Amygdala (tissue), 56 donors: ENCODE results near the gene HSPB8.
"Not testable (repeated sequence)": the region's sequence is repeated elsewhere in the genome, so short reads cannot be mapped to it uniquely, and the experiment has no call there.

Experiments used
- DNase-seq, 56 donors: peaks; one replicate each; lab custom pipeline; 2025; lab: John Stamatoyannopoulos, UW

HSPB8 gene

GRCh38 chr12:119202544-119202943 lies 23.8 kb downstream of the HSPB8 start:
- DNase-seq, result no peak

DNA sequence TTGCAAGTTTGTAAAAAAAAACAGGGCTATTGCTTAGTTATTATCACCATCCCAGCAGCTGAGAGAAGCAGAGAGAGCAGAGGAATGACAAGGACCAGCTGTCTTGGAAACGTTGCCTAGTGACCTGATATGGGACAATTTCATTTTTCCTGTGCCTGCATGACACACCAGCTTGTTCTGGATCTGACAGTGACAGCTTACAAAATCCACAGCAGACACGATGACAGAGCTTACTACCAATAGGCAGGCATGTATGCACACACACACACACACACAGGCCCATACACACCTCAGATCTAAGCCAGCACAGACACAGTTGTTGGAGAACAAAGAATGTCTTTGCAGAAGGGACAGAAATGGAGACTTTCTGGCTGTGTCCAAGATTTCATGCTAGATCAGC lies 25.4 kb downstream of the HSPB8 start:
- peak in 8 of 56 donors; percentile 10 to 61 (median 28) for DNase-seq

- no peak for DNase-seq
Observed at GRCh38 chr12:119204671-119205285, 26.0 kb downstream of the HSPB8 start.

DNA sequence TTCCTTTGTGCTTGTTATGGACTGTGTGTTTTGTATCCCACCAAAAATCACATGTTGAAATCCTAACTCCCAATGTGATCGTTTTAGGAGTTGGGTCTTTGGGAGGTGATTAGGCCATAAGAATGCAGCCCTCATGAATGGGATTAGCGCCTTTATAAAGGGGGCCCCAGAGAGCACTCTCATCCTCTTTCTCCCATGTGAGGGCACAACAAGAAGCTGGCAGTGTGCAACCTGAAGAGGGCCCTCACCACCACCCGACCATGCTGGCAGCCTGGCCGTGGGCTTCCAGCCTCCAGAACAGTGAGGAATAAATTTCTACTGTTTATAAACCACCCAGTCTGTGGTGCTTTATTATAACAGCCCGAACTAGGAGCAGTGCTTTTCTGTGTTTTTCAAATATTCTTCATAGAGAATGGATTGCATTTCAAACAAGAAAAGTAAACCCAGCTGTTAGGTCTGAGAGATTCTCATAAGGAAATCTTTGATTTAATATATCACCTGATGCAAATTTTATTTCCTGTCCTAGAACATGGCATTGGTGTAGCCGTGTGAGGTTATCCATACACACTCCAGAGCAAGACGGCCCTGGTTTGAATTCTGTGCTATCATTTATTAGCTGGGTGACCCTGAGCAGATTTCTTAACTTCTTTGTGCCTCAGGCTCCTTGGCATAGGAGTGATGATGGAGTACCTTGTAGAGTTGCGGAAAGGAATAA lies 27.8 kb downstream of the HSPB8 start:
- DNase-seq, result peak in 2 of 56 donors; percentile 4 to 17

GRCh38 chr12:119207063-119207560 lies 28.4 kb downstream of the HSPB8 start:
- no peak for DNase-seq

- peak in 45 of 56 donors; percentile 4 to 87 (median 47) for DNase-seq
Observed at GRCh38 chr12:119208626-119209061, 29.9 kb downstream of the HSPB8 start.

DNA sequence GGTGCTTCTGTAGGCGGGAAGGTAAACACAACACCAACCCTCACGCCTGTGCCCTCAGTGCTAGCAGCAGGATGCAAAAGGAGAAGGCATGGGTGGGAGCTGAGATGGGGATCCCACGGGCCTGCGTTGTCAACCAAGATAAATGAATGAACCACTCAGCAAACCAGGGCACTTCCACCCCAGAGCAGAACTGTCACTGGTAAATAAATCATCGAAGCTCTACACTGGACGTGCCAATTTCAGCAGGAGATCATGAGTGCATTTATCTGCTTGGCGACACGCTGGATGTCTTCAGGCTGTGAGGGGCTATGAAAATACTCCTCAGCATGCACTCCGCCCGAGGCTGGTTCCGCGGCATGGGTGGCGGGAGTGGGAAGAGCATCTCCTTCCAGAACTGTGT lies 33.2 kb downstream of the HSPB8 start:
- no peak for DNase-seq

- DNase-seq, result no peak
Observed at GRCh38 chr12:119216084-119216483, 37.4 kb downstream of the HSPB8 start.

- not testable (repeated sequence) for DNase-seq
Observed at GRCh38 chr12:119218875-119219274, 40.1 kb downstream of the HSPB8 start.

- no peak for DNase-seq
Observed at GRCh38 chr12:119222222-119222951, 43.7 kb downstream of the HSPB8 start.

DNA sequence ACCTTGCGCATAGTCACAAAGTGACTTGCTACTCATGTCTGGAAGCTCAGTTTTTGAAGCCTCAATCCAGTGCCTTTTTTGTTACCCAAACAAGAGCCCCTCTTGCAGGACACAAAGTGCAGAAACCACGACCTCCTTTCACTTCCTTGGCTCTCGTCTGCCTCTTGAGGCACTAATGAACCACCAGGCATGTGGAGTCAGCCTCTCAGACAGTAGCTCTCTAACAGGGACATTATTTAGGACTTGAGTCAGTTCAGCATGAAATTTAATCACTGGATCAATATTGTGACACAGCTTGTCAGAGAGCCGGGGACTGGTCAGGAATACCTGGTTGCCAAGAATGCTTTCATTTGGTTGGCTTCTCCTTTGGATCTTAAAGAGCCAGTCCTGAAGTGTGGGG lies 46.7 kb downstream of the HSPB8 start:
- DNase-seq, result no peak

GRCh38 chr12:119227292-119227691 lies 48.6 kb downstream of the HSPB8 start:
- DNase-seq, result no peak

DNA sequence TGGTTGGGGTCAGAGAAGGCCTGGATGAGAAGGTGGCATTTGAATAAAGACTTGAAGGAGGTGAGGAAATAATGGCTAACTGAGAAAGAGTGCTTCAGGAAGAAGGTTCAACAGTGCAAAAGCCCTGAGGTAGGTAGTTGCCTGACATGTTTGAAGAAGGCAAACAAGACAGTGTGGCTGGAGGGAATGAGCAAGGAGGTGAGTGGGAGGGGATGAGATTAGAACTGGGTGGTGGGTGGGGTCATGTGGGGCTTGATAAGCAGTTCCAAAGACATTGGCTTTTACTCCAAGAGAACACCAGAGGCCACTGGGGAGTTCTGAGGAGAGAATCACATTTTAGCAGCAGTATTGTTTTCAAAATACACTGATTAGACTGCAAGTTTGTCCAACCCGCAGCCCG lies 50.5 kb downstream of the HSPB8 start:
- DNase-seq, result no peak

DNA sequence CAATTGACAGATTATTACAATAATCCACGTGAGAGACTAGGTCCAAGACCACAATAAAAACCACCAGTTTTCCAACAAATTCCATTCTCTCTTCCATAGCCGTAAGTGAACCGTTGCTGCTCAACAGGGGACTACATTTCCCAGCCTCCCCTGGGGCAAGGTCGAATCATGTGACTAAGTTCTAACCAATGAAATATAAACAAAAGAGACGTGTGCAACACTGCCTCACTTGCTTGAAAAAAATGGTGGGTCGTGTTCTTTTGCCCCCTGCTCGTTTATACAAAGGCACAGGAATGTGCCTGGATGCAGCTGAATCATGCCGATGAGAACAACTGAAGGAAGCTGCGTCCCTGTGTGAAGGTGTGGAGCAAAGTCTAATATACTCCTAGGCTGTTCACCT lies 51.1 kb downstream of the HSPB8 start:
- DNase-seq, result peak in 28 of 56 donors; percentile 2 to 56 (median 17)

GRCh38 chr12:119230807-119231206 lies 52.1 kb downstream of the HSPB8 start:
- no peak for DNase-seq

GRCh38 chr12:119231774-119232173 lies 53.0 kb downstream of the HSPB8 start:
- DNase-seq, result no peak

DNA sequence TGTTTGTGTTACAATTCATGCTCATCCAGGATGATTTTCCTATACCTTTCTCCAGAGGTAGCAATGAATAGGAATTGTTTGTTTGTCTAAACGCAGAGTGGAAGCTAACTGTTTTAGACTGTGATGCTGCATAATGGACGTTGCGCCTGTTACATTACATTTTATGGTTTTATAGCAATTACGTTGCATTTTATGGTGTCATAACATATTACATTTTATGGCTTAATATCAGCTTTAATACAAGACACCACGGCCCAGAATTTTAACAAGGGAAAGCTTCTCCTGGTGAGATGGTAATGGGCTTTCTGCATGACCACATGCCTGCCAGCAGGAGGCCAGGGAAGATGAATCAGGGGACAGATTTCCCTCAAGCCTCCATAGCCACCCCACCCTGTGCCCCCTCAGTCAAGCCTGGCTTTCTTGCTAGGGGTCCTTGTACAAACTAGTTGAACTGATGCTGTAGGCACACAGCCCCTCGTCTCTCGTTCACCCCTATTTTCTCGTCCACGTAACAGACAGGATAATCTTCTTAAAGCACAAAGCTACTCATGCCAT lies 56.5 kb downstream of the HSPB8 start:
- no peak for DNase-seq

GRCh38 chr12:119236372-119236771 lies 57.6 kb downstream of the HSPB8 start:
- no peak for DNase-seq

GRCh38 chr12:119239040-119239439 lies 60.3 kb downstream of the HSPB8 start:
- no peak for DNase-seq

GRCh38 chr12:119241049-119241448 lies 62.3 kb downstream of the HSPB8 start:
- DNase-seq, result no peak

GRCh38 chr12:119241580-119242169 lies 62.9 kb downstream of the HSPB8 start:
- no peak for DNase-seq
